Activated CD4-positive, alpha-beta T cell treated with anti-CD3 and anti-CD28 coated beads for 48 hours (primary cell): ENCODE measurements around the gene LIPC.

Source experiments
- DNase-seq: peaks from one replicate; pipeline ENCODE4 v3.0.0-alpha.2; 2020

LIPC gene

DNA sequence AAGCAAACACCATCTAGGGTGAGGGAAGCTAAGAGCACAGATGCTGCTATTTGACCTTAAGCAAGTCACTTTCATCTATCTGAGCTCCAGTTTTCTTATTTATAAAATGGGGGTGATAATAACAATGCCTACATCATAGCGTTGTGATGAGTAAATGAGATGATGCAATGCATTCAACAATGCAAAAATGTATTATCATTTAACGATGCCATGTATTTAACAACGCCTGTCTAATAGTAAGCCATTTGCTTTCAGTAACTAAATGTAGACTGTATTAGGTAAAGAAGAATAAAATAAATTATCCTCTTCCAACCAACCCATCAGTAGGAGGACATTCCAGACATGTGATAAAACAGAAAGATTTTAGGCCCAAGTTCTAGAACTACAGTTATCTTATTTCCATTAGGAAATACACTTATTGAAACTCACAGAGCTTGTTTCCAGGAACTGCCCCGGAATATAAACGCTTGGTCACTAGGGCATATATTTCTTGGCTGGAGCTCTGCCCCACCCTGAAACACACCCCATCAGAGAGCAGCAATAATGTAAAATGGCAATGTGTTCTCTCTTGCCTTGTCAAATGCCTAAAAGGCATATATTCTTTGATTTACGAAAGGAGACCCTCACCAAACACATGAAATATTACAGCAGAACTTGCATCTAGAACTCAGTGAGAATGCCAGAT, 128.3 kb downstream of the LIPC start:
- DNase-seq = no peak

DNA sequence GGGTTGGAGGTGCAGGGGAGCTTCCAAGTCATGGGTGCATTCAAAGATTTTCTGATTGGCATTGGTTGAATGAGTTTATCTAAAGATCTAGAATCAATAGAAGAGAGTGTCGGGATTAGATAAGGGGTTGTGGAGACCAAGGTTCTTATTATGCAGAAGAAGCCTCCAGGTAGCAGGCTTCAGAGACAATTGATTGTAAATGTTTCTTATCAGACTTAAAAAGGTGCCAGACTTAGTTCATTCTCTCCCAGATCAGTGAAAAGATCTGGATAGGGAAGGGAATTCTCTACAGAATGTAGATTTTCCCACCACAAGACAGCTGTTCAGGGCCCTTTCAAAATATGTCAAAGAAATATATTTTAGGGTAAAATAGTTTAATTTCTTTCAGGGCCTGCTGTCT, 129.5 kb downstream of the LIPC start:
- no peak for DNase-seq

DNA sequence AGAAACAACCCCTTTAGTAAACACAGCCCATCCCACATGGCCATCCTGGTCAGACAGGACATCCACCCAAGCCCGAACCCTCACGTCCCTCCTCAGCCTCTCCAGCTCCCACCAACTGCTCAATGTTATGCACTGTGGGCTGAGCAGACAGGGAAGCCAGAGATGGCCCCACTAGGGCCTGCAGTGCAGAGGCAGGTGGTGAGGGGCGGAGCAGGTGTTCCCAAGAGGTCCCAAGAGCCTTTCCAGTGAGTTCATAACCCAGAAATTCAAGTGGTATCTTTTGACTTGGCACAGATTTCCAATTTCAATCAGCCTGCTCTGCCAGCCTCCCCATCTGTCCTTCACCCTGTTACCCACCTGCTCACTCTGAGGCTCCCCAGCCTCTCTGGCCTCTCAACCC, 130.3 kb downstream of the LIPC start:
- DNase-seq = no peak

DNA sequence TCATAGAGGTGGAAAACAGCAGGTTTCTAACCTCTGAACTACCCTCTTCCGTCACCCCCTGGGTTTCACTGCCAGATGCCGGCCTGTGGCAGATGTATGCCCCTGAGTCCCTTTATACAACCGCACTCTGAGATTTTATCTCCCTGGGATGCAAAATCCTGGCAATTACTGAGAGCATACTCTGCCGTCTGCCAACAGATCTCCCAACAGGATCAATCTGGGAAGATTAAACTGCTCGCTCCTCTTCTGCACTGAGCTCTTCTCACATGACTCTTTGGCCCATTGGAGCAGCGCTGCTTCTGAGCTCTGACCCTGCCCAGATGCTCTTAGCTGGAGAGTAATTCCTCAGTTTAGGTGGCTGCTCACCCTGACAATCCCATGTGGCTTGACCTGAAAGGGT, 133.2 kb downstream of the LIPC start:
- no peak for DNase-seq

DNA sequence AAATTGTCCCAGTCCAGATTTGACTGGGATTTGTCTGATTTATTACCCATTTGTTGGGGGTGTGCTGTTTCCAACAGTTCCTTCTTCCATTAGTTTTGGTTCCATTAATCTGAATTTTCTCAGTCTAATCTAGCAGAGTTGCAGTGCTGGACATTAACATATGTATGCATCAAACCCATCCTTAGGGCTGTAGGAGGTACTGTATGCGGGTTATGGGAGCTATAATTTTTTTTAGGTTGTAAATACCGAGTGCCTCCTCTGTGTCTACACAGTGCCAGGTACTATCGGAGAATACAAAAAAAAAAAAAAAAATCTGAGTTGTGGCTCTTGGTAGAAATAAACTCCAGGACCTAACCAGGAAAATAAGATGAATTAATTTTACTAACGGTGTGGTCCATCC, 133.8 kb downstream of the LIPC start:
- DNase-seq = no peak

DNA sequence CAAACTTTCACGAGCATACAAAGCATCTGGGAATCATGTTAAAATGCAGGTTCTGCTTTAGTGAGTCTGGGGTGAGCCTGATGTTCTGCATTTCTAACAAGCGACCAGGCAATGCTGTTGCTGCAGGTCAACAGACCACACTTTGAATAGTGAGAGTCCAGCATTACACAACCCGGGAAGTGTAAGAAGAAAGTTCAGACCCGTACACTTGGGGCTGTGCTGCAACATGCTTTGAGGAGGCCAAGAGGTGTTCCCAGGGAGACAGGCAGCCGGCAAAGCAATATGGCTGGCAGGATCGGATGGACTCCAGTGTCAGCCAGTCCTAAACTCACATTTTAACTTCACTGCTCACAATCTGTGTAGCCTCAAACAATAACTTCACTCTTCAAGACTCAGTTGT, 134.2 kb downstream of the LIPC start:
- no peak for DNase-seq

DNA sequence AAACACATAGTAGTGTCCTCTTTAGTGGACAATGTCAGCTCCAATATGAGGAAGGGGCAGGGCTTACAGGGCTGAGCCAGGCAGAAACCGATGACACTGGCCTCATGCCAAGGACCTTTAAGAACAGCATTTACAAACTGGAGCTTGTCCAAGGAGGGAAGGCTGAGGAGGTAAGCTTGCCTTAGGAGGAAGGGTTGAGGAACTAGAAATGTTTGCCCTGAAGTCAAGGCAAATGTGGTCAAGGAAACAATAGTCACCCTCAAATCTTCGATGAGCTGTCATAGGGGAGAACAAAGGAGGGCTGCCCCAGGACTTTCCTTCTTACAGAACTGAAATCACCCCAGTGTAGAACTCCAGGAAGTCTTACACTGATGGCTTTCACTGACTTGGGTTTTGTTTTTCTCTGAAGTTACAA, 136.4 kb downstream of the LIPC start:
- DNase-seq = no peak

DNA sequence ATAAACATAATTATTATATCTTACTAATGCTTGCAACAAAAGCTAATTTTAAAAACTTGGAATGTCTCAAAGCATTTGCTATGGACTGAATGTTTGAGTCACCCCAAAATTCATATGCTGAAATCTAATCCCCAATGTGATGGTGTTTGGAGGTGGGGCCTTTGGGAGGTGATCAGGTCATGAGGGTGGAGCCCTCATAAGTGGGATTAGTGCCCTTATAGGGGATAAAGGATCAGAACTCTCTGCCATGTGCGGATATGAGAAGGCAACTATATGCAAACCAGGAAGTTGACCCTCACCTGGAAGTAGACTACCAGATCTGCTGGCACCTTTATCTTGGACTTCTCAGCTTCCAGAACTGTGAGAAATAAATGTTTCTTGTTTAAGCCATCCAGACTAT, 137.7 kb downstream of the LIPC start:
- DNase-seq = no peak

DNA sequence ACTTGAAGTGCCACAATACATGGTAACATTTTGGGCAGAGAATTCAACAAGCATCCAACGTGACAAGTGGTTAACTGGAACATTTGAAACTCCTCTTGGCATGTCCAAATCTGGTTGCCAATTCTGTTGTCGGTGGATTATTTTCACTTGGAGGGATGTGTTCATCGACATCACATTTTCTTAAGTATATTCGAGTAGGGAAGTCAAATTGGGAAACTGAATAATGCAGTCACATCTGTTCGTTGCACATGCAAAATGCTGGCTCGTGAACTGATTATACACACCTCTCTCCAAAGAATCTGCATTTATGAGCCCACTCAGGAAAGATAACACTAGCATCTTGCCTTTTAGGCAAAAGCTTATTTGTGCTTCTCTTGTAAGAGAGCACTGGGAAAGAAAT, 139.7 kb downstream of the LIPC start:
- no peak for DNase-seq

DNA sequence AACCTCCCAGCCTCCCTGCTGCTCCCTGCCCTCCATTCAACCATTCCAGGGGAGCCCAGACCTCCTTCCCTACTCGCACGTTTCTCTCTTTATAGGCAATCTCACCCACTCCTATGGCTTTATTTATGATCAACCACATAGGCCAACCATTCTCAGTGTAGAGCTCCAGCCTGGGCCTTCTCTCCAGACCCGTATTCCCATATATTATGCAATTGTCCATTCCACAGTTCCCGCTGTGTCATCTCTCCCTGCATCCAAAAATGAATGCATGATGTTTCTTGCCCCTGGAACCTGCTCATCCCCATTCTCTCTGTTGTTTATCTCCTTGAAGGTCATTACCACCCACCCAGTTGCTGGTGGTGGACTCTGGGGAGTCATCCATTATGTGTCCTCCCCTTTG, 140.7 kb downstream of the LIPC start:
- no peak for DNase-seq

DNA sequence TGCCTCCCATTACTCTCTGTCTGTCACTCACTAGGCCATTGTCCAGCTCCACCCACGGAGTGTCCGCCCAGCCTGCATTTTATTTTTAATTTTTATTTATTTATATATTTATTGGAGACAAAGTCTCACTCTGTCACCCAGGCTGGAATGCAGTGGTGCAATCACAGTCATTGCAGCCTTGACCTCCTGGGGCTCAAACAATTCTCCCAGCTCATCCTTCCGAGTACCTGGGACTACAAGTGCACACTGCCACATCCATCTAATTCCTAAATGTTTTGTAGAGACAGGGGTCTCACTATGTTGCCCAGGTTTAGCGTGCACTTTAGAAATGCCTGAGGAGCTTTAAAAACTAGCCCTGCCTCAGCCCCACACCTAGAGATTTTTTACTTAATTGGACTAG, 141.5 kb downstream of the LIPC start:
- DNase-seq = no peak

DNA sequence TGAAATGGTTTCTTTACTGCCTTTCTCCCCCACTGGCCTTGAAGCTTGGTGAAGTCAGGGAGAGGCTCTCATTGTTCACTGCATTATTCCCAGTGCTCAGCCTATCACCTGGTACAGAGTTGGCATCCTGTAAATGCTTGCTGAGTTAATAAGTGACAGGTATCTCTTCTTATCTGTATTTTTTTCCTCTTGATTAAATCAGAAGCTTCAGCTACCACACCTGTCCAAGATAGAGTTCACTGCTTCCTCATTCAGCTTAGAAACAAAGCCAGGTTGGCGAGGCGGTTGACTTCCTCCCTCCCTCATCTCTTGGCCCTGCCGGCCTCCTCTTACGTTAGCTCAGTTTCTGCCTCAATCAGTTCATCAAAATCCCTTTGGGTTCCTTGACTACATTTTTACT, 142.8 kb downstream of the LIPC start:
- DNase-seq = no peak

DNA sequence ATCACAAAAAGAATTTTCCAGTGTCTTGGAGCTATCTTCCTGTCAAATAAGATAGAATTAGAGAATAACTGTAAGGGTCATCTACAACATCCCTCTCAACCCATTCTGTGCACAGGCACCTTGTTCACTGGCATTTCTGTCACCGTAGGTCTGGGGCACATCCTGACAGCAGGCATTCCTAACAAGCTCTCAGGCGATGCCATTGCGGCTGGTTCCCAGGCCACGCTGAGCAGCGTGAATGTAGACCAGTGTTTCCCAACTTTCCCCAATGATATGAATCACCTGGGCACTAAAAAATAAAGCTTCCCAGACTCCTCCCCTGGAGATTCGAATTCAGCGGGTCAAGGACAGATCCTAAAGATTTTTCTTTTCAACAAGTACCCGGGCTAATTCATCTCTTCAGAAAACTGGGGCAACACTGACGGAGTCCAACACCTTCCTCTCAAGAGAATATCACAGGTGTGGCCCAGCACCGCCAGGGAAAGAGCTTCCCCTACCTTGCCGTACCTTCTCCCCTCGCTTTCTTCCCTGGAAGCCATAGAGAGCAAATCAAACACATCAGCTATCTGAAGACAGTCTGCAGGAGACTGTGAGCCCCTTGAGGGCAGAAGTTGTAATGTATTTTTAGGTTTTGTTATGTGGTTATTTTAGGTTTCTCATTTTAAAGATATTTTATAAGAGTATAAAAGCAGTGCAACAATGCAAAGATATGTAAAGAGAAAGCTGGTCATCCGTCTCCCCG, 143.4 kb downstream of the LIPC start:
- no peak for DNase-seq

DNA sequence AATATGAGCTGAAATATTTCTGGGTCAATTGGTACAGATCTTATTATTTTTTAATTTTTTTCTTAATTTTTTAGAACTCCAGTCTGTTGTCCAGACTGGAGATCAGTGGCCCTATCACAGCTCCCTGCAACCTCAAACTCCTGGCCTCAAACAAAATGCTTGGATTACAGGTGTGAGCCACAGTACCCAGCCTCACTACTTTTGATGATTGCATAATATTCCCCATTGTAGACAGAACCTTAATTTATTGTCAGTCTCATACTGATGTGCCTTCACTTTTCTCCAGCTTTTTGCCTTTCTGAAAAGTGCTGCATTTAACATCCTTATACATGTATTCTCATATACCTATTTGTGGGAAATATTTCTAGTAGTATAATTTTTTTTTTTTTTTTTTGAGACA, 144.9 kb downstream of the LIPC start:
- no peak for DNase-seq

DNA sequence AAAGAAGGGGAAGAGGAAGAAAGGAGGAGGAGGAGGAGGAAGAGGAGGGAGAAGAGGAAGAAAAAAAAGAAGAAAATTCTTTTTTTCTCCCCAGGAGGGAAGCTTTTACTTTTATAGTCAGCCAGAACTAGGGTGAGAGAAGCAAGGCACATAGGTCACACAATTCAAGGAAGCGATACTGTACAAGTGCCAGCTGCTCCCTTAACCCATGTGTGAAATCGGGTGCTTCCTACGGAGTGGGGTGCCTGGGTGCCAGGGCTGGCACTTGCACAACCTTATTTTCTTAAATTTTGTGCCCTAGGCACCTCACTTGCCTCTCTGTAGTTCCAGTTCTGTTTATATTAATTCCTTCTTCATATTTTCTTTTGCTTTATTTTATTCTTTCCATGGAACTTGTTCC, 150.4 kb downstream of the LIPC start:
- no peak for DNase-seq

DNA sequence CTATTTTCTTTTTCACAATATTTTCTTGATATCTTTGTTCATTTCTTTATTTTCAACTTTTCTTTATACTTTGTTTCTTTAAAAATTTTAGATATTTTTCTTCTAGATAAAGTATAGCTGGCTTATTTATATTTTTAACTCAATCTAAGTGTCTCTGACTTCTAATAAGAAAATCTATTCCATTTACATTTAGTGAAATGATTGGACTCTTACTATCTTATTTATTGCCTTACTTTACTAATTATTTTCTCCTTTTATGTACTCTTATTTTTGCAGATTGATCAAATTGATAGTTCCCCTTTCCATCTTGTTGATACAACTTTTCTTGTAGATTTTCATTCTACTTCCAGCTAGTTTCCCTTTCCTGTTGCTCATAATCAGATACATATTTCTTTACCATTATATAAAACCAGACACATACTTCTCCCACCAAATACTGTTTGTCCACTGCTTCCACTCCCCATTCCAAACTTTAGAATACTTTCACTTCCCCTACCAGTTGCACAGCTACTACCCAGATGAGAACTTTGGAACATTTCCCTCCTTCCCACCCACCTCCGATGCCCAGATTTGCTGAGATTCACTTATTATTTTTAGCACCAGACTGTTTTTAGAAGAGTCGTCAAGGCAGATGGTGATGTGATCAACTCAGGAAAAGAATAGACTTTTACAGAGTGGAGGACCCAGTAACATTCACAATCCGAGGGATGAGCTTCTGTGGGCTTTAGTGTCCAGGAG, 151.5 kb downstream of the LIPC start:
- DNase-seq = no peak

DNA sequence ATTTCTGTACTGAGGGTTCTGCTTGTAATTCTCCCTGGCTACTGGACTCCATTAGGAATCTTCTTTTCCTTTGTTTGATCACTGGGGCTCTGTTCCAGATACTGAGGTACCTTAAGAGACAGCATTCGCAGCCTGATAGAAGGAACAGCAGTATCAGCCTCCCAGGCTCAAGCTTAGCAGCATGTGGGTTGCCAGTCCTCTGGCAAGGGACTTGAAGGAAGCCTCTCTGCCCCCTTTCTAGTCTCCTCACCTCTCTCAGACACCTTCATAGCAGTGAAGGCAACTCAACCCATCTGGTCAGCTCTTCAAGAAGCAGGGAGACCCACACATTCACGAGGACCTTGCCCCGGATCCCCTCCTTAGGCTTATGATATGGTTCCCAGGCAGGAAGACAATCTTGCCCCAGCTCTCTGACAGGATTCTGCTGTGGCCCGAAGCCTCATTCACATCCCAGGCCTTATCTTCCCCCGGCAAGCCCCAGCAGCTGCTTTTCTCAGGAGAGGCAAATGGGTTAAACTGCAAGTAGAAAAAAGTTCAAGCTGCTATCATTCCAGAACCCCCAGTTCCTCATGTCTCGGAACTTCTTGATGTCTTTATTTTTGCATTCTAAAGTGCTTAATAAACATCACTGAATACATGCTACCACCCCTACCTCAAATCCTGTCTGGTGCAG, 153.1 kb downstream of the LIPC start:
- DNase-seq = no peak

DNA sequence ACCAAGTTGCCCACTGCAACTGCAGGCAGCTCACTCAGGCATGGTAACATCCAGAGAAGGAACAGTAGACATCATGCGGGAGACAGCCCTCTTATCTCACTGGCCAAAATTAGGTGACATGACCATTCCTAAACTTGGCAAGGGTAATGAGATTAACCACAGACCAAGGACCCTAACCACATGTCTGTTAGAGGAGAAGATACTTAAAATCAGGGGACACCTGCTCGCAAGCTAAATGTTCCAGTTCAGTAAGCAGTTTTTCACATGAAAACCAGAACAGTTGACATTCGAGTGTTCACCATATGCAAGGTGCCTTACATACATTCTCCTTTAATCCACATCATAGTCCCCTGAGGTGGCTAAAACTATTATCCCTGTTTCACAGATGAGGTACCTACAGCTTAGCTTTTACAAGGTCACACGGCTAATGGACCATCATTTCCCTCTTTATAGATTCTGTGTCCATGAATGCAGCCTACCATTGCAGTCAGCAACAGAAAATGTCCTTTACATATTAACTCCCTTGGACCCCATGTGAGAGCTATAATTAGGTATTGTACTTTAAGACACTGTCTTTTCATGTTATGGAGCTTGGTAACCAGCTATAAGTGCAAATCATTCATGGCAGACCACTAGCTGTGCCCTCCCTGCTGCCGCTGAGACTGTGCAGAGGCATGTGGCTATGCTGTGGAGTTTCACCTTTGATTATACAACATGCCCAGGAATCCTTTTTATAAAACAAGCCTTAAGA, 154.1 kb downstream of the LIPC start:
- DNase-seq = no peak

DNA sequence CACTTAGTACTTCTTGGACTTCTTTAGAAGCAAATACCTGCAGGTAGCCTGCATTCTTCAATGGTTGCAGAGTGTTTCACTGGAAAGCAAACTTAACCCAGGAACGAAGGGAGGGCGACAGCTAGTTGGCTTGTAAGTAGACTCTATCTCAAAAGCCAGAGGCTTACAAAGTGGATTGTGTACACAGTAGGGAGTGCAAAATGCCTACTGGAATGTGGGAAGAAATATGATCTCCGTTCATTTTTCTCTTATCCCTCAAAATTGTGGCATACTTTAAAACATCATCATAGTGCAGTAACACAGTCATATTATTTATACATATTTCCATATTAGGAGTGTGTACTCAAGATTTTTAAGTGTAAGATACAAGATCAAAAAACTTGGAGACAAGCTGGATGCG, 155.7 kb downstream of the LIPC start:
- DNase-seq = no peak

DNA sequence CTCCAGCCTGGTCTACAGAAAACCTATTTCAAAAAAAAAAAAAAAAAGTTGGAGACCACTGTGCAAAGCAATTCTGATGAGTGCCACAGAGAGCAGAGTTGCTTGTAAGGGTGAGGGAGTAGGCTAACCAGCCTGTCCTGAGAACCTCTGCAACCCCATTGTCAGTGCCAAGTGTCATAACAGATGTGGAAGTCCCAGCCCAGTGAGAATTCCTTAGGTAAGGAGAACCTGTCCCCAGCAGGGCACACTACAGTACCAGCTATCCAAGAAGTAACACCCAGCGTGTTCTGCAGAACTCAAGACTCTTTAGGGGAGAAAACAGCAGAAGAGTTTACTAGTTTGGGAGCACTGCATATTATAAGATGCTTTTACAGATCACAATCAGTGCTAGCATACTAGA, 156.3 kb downstream of the LIPC start:
- DNase-seq = no peak

DNA sequence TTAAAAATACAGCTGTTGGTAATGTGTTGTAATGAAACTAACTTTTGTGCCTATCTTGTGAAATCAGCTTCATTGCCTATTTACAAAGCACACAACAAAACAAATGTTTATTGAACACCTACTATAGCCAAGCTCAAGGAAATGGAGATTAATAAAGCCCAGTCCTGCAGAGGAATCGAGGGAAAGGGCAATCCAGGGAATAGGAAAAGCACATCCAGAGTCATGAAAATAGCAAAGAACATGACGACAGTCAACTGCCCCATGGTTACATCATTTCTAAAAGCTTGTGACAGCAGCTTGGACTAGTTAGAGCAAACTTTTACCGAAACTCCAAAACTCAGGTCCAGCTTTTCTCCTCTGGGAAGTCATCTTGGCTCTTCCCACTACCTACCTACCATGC, 157.3 kb downstream of the LIPC start:
- DNase-seq = no peak

DNA sequence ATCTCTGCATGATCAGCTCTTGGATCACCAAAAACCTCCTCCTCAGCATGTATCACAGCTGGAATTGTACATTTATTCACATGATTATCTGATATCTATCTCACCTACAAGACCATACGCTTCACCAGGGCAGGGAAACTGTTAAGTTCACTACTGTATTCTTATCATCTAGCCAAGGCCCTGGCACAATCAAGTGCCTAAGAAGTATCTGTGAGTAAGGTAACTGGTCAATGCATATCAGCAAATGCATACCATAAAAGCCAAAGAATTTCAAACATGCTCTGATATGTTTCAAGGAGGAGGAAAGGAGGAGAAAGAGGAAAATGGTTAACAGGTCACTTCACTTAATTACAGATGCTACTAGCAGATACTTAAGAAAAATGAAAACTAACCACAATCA, 158.4 kb downstream of the LIPC start:
- DNase-seq = no peak

DNA sequence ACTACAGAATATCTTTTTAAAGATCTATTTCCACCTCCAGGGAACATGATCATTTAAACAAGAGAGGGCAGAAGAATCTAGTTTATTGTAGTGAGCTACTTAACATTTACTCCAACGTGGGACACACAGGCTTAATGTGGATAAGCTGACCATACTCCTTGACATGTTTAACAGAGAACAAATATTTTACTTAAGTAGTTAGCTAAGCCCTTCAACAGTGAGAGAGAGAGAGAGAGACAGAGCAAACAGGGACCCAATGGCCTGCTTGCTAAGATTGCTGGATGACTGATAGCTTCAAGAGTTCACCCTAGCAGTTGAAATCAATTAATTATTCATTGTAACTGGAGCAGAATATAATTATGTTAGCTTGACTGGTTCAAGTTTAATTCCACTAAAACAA, 159.1 kb downstream of the LIPC start:
- no peak for DNase-seq
